Hippocampal formation (tissue), 2 donors: Measurements from ENCODE around the gene CDH23.

Experiments
- DNase-seq, 2 donors: peaks; one replicate each; lab custom pipeline; 2025; lab: John Stamatoyannopoulos, UW

Gene CDH23

GRCh38 chr10:71707240-71707789, 310.6 kb downstream of the CDH23 start:
- no peak for DNase-seq

- DNase-seq: peak in 1 of 2 donors; percentile 46
Measured at GRCh38 chr10:71708301-71708703, 311.6 kb downstream of the CDH23 start.

- no peak for DNase-seq
Measured at GRCh38 chr10:71708897-71709882, 312.5 kb downstream of the CDH23 start.

- DNase-seq: no peak
Measured at GRCh38 chr10:71710519-71710918, 313.8 kb downstream of the CDH23 start.

- DNase-seq: no peak
Measured at GRCh38 chr10:71711052-71711623, 314.4 kb downstream of the CDH23 start.

GRCh38 chr10:71712170-71712569, 315.4 kb downstream of the CDH23 start:
- DNase-seq: no peak

GRCh38 chr10:71712572-71713134, 315.9 kb downstream of the CDH23 start:
- DNase-seq: no peak

- DNase-seq: peak; percentile 83 to 88
Measured at GRCh38 chr10:71713135-71714030, 316.7 kb downstream of the CDH23 start.

- no peak for DNase-seq
Measured at GRCh38 chr10:71714031-71714410, 317.3 kb downstream of the CDH23 start.

GRCh38 chr10:71714592-71714991, 317.9 kb downstream of the CDH23 start:
- DNase-seq: no peak

GRCh38 chr10:71715026-71715425, 318.3 kb downstream of the CDH23 start:
- DNase-seq: no peak

GRCh38 chr10:71715860-71716259, 319.1 kb downstream of the CDH23 start:
- no peak for DNase-seq

- no peak for DNase-seq
Measured at GRCh38 chr10:71716426-71716825, 319.7 kb downstream of the CDH23 start.

GRCh38 chr10:71717056-71717455, 320.3 kb downstream of the CDH23 start:
- no peak for DNase-seq

GRCh38 chr10:71717551-71717951, 320.8 kb downstream of the CDH23 start:
- no peak for DNase-seq

GRCh38 chr10:71718165-71718698, 321.5 kb downstream of the CDH23 start:
- DNase-seq: no peak

GRCh38 chr10:71719042-71719441, 322.3 kb downstream of the CDH23 start:
- peak in 1 of 2 donors; percentile 14 for DNase-seq

GRCh38 chr10:71719464-71720201, 322.9 kb downstream of the CDH23 start, which contains the start of gene C10orf105:
Gene C10orf105 (minus strand): TSS chr10:71719778. CDS start chr10:71716337, 3,441 bp downstream.
- peak in 1 of 2 donors; percentile 25 for DNase-seq

GRCh38 chr10:71720288-71720687, 323.6 kb downstream of the CDH23 start:
- no peak for DNase-seq

- no peak for DNase-seq
Measured at GRCh38 chr10:71721313-71721712, 324.6 kb downstream of the CDH23 start.
